ENCODE data around the gene EPPIN. TPM values are rescaled to one million over a fixed set of nuclear protein-coding genes. Genes with fewer than 3 reads are reported as not detected.

EPPIN gene
- polyA plus RNA-seq, 1 donor (not counting 4 experiments of a cell fraction or from before 2014, with no cell fraction given): not detected

DNA sequence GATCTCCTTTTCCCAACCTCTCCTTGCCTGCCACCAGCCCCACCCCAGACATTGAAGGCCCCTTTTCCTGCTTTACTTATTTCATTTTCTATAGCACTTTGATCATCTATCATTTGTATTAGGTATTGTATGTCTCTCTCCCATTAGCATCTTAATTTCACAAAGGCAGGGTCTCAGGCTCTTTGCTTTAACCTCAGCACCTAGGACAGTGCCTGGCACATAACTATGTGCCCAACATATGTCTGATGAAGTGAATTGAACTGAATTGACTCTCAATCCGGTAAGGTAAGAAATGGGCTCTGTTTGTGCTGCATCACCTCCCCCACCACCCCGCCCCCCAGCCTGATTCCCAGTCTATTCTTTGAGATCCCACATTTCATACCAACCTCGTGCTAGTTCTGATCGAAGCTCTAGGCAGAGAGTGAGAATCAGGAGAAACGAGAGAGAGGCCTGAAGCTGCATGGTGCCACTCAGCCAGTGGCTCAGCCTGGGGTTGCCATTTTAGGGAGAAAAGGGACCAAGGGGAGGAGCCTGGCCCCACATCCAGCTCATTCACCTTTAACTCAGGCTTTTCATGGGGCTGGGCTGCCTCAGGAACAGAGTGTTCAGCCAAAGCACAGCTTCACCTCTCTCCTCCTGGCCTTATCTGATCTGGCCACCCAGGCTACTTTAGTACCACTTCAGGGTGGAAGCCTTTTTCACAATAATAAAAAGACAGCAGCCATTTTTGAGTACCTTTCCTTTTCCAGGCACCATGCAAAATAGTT is 31.9 kb downstream of the EPPIN start, which contains the start of gene SPINT3:
TSS of gene SPINT3 (minus strand) at position 476 of the 767 bp plus-strand sequence. CDS start at position 462, 14 bp downstream.
- H3K27me3 ChIP-seq (ENCODE audit: control insufficient read depth, extremely low read depth, insufficient read depth, low read length): peaks cover 8% of the 10 kb centered on the region
- H3K9ac ChIP-seq (ENCODE audit: control insufficient read depth, extremely low read depth, insufficient read depth, low read length): no peak within 1 kb of the TSS
- no peaks in the 10 kb centered on the region for H3K79me2 ChIP-seq (ENCODE audit: control insufficient read depth, insufficient read depth, low read length)
- no peaks in the 10 kb centered on the region for H3K9me3 ChIP-seq (ENCODE audit: control insufficient read depth, low read depth, low read length)
- no peak for DNase-seq (ENCODE audit: low read depth, low spot score)
- no peak for TF ChIP-seq EZH2 (IDR thresholded peaks at IDR 0.05; ENCODE audit: low read length)
- TF ChIP-seq, protein P1, sequence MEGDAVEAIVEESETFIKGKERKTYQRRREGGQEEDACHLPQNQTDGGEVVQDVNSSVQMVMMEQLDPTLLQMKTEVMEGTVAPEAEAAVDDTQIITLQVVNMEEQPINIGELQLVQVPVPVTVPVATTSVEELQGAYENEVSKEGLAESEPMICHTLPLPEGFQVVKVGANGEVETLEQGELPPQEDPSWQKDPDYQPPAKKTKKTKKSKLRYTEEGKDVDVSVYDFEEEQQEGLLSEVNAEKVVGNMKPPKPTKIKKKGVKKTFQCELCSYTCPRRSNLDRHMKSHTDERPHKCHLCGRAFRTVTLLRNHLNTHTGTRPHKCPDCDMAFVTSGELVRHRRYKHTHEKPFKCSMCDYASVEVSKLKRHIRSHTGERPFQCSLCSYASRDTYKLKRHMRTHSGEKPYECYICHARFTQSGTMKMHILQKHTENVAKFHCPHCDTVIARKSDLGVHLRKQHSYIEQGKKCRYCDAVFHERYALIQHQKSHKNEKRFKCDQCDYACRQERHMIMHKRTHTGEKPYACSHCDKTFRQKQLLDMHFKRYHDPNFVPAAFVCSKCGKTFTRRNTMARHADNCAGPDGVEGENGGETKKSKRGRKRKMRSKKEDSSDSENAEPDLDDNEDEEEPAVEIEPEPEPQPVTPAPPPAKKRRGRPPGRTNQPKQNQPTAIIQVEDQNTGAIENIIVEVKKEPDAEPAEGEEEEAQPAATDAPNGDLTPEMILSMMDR (optimal IDR thresholded peaks at IDR 0.05 in 1 of 3, IDR thresholded peaks at IDR 0.05 in 1 of 3, conservative IDR thresholded peaks at IDR 0.05 in 1 of 3; ENCODE audit: extremely low read depth in 1 of 3, insufficient read depth in 2 of 3, low read length in 3 of 3): no peak
- H3K4me3 ChIP-seq (ENCODE audit: control insufficient read depth in 2 of 3, extremely low read depth in 1 of 3, insufficient read depth in 2 of 3, low read depth in 1 of 3, low read length in 3 of 3): no peak within 1 kb of the TSS
- H3K9me1 ChIP-seq (ENCODE audit: control insufficient read depth, extremely low read depth, insufficient read depth, low read length): no peaks in the 10 kb centered on the region
- no peak within 1 kb of the TSS for H3K27ac ChIP-seq (ENCODE audit: control insufficient read depth, insufficient read depth, low read length)
- peaks cover 17% of the 10 kb centered on the region for H3K4me1 ChIP-seq (ENCODE audit: control insufficient read depth, extremely low read depth, insufficient read depth, low read length)
- FAIRE-seq: no peak
- no peaks in the 10 kb centered on the region for H4K20me1 ChIP-seq (ENCODE audit: control insufficient read depth, extremely low read depth, insufficient read depth, low read length)
- H3K36me3 ChIP-seq (ENCODE audit: control insufficient read depth in 2 of 2, extremely low read depth in 1 of 2, insufficient read depth in 2 of 2, low read length in 2 of 2): no peaks in the 10 kb centered on the region
- dilution Hi-C loops (cut with MboI; ENCODE audit: extremely low pct_ligation_motif_present, low sequenced_read_pairs): no loop called here
- H2AFZ ChIP-seq (ENCODE audit: control insufficient read depth, low read length): no peak within 1 kb of the TSS
- no peak within 1 kb of the TSS for H3K4me2 ChIP-seq (ENCODE audit: control insufficient read depth, extremely low read depth, insufficient read depth, low read depth, low read length)

DNA sequence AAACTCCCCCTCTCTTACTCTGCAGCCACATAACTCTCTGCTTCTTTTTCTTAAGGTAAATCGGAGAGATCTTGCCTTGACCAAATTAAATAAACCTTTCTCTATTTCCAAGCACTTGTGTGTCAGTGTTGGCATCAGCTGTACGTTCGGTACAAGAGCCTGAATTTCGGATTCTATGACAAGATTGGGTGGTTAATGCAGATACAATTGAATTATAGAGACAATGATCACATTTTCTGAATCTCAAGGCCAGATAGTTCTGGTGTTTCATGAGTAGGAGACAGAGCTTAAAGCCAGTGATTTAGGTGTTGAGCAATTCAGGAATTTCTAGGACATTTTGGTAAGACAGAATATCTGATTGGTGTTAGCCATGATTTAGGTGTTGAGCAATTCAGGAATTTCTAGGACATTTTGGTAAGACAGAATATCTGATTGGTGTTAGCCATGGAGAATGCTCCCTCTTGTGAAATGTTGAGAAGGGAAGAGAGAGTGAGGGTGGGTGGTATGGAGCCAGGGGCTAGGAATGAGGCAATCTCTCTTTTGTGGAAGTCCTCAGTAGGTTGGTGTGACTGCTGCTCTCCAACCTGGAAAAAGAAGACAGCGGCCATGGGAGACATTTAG is 36.8 kb downstream of the EPPIN start:
- Histone ChIP-seq H3K4me2 (ENCODE audit: control insufficient read depth, extremely low read depth, insufficient read depth, low read depth, low read length) (no peak overlapping the region), H3K4me3 (ENCODE audit: control insufficient read depth in 2 of 3, extremely low read depth in 1 of 3, insufficient read depth in 2 of 3, low read depth in 1 of 3, low read length in 3 of 3) (no peak overlapping the region), H3K9me1 (ENCODE audit: control insufficient read depth, extremely low read depth, insufficient read depth, low read length) (no peaks in the 10 kb centered on the region), H2AFZ (ENCODE audit: control insufficient read depth, low read length) (no peak overlapping the region), H3K79me2 (ENCODE audit: control insufficient read depth, insufficient read depth, low read length) (no peaks in the 10 kb centered on the region), H3K27me3 (ENCODE audit: control insufficient read depth, extremely low read depth, insufficient read depth, low read length) (peaks cover 6% of the 10 kb centered on the region), H3K27ac (ENCODE audit: control insufficient read depth, insufficient read depth, low read length) (no peak overlapping the region), H3K9ac (ENCODE audit: control insufficient read depth, extremely low read depth, insufficient read depth, low read length) (no peak overlapping the region), H3K36me3 (ENCODE audit: control insufficient read depth in 2 of 2, extremely low read depth in 1 of 2, insufficient read depth in 2 of 2, low read length in 2 of 2) (no peaks in the 10 kb centered on the region), H3K4me1 (ENCODE audit: control insufficient read depth, extremely low read depth, insufficient read depth, low read length) (peaks cover 21% of the 10 kb centered on the region), H3K9me3 (ENCODE audit: control insufficient read depth, low read depth, low read length) (no peaks in the 10 kb centered on the region), H4K20me1 (ENCODE audit: control insufficient read depth, extremely low read depth, insufficient read depth, low read length) (no peaks in the 10 kb centered on the region)
- dilution Hi-C loops (cut with MboI; ENCODE audit: extremely low pct_ligation_motif_present, low sequenced_read_pairs): no loop called here
- TF ChIP-seq, protein P1 (optimal IDR thresholded peaks at IDR 0.05 in 1 of 3, IDR thresholded peaks at IDR 0.05 in 1 of 3, conservative IDR thresholded peaks at IDR 0.05 in 1 of 3; ENCODE audit: extremely low read depth in 1 of 3, insufficient read depth in 2 of 3, low read length in 3 of 3): no peak
- TF ChIP-seq EZH2 (IDR thresholded peaks at IDR 0.05; ENCODE audit: low read length): no peak
- DNase-seq (ENCODE audit: low read depth, low spot score) (no peak), FAIRE-seq (no peak)
